B cell (primary cell): Measurements from ENCODE around the gene CNOT1.
"Not testable (repeated sequence)": the region's sequence is repeated elsewhere in the genome, so short reads cannot be mapped to it uniquely, and the experiment has no call there.

Experiments used
- CTCF ChIP-seq: fragments of 200-600 bp; IDR thresholded peaks from one replicate; pipeline ENCODE4 v1.8.0; 2022; ENCODE audit warnings: antibody characterized with exemption, mild to moderate bottlenecking
- EZH2 ChIP-seq: IDR thresholded peaks from 2 replicates; pipeline ENCODE4 v1.6.1; 2012; ENCODE audit warnings: borderline replicate concordance, low read depth, mild to moderate bottlenecking, moderate library complexity, low read length; ENCODE audit not compliant: insufficient read depth, poor library complexity, severe bottlenecking

GRCh38 chr16:58659911-58660310 lies 30.3 kb upstream of the CNOT1 start:
- TF ChIP-seq CTCF, EZH2: not testable (repeated sequence)
